Gastrocnemius medialis (tissue), 4 donors: ENCODE measurements around the gene CDC42EP2.

ENCODE experiments used
- CTCF ChIP-seq, 5 experiments: fragments of 450-650 bp in 3 of 5; fragments of 200-600 bp in 2 of 5; sonication (generic) in 2 of 5; IDR thresholded peaks in 4 of 5; conservative IDR thresholded peaks in 1 of 5; 1 replicate in 4 of 5; 2 replicates in 1 of 5; pipeline ENCODE4 v1.5.1; 2016 to 2019; ENCODE audit warnings: antibody characterized with exemption in 5 of 5, mild to moderate bottlenecking in 3 of 5, moderate library complexity in 3 of 5
- POLR2A ChIP-seq, 2 donors: fragments of 450-650 bp; IDR thresholded peaks; one replicate each; pipeline ENCODE4 v1.6.1; 2017; ENCODE audit warnings: antibody characterized with exemption in 2 of 2, mild to moderate bottlenecking in 2 of 2, moderate library complexity in 2 of 2

DNA sequence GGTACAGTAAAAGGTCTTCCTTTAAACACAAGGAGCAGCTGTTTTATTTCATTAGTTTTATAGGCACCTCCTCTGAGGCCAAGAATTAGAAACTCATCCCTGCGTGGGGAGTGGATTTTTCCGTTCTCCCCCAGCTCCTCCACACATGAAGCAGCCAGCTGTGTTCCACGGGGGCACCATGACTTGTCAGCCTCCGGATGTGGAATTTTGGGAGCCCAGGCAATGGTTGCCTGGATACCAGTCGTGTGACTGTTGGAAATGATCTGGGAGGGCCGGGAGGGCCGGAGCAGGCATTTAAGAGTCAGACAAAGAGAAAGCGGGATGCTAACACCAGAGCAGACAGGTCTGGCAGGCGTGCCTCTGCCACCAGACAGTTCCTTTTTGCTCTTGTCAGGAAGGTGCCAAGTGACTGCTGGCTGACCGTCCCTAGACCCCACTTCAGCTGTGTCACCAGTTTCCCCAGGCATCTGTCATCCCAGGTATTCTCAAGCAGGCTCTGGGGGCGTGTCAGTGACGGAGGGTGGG is 15.9 kb upstream of the CDC42EP2 start:
- TF ChIP-seq CTCF (IDR thresholded peaks at IDR 0.05 in 4 of 5, conservative IDR thresholded peaks at IDR 0.05 in 1 of 5), result no peak
- no peak for TF ChIP-seq POLR2A (IDR thresholded peaks at IDR 0.05)
